GM18511 (cell line): ENCODE measurements around the gene LPP.

Experiments used
- ATAC-seq: cut with Tn5 transposase; IDR thresholded peaks from one replicate; pipeline ENCODE4 v1.9.1; 2021; ENCODE audit warnings: mild to moderate bottlenecking, moderate library complexity; ENCODE audit not compliant: unreplicated experiment

Gene LPP

GRCh38 chr3:188761964-188762363 is 608.0 kb downstream of the LPP start:
- no peak for ATAC-seq

- no peak for ATAC-seq
Measured at GRCh38 chr3:188764609-188765008, 610.7 kb downstream of the LPP start.

GRCh38 chr3:188769831-188770230 is 615.9 kb downstream of the LPP start:
- ATAC-seq, result no peak

- ATAC-seq, result no peak
Measured at GRCh38 chr3:188772886-188773285, 618.9 kb downstream of the LPP start.

GRCh38 chr3:188775412-188775811 is 621.5 kb downstream of the LPP start:
- ATAC-seq, result no peak

- no peak for ATAC-seq
Measured at GRCh38 chr3:188776447-188776846, 622.5 kb downstream of the LPP start.

GRCh38 chr3:188778091-188778852 is 624.3 kb downstream of the LPP start:
- ATAC-seq, result no peak

- ATAC-seq, result no peak
Measured at GRCh38 chr3:188779281-188779980, 625.5 kb downstream of the LPP start.

GRCh38 chr3:188780193-188781147 is 626.5 kb downstream of the LPP start:
- ATAC-seq, result no peak

- ATAC-seq, result no peak
Measured at GRCh38 chr3:188782613-188783124, 628.7 kb downstream of the LPP start.

GRCh38 chr3:188786424-188786823 is 632.5 kb downstream of the LPP start:
- no peak for ATAC-seq

- ATAC-seq, result no peak
Measured at GRCh38 chr3:188788621-188789081, 634.7 kb downstream of the LPP start.

- ATAC-seq, result no peak
Measured at GRCh38 chr3:188789251-188789650, 635.3 kb downstream of the LPP start.

GRCh38 chr3:188791311-188791710 is 637.4 kb downstream of the LPP start:
- ATAC-seq, result no peak

- no peak for ATAC-seq
Measured at GRCh38 chr3:188792793-188793192, 638.8 kb downstream of the LPP start.

GRCh38 chr3:188796122-188796631 is 642.2 kb downstream of the LPP start:
- peak; percentile 80 for ATAC-seq

- no peak for ATAC-seq
Measured at GRCh38 chr3:188797045-188797444, 643.1 kb downstream of the LPP start.

- ATAC-seq, result no peak
Measured at GRCh38 chr3:188798556-188799145, 644.7 kb downstream of the LPP start.

- no peak for ATAC-seq
Measured at GRCh38 chr3:188801393-188801792, 647.4 kb downstream of the LPP start.

GRCh38 chr3:188802645-188803044 is 648.7 kb downstream of the LPP start:
- ATAC-seq, result no peak
